ENCODE data around the gene IFNGR2. TPM values are rescaled to one million over a fixed set of nuclear protein-coding genes. Genes with fewer than 3 reads are reported as not detected.
"Not testable (repeated sequence)": the region's sequence is repeated elsewhere in the genome, so short reads cannot be mapped to it uniquely, and the experiment has no call there.

The IFNGR2 gene
- total and polyA plus RNA-seq, 8 donors = 67.9 to 116 (median 73.8) TPM

- H3K27ac ChIP-seq = no peak overlapping the region
- TF ChIP-seq, protein P1, sequence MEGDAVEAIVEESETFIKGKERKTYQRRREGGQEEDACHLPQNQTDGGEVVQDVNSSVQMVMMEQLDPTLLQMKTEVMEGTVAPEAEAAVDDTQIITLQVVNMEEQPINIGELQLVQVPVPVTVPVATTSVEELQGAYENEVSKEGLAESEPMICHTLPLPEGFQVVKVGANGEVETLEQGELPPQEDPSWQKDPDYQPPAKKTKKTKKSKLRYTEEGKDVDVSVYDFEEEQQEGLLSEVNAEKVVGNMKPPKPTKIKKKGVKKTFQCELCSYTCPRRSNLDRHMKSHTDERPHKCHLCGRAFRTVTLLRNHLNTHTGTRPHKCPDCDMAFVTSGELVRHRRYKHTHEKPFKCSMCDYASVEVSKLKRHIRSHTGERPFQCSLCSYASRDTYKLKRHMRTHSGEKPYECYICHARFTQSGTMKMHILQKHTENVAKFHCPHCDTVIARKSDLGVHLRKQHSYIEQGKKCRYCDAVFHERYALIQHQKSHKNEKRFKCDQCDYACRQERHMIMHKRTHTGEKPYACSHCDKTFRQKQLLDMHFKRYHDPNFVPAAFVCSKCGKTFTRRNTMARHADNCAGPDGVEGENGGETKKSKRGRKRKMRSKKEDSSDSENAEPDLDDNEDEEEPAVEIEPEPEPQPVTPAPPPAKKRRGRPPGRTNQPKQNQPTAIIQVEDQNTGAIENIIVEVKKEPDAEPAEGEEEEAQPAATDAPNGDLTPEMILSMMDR (IDR thresholded peaks at IDR 0.05) = no peak
- no peaks in the 10 kb centered on the region for H3K9me3 ChIP-seq
- no peaks in the 10 kb centered on the region for H3K27me3 ChIP-seq
- DNase-seq (no peak), ATAC-seq (peak; percentile 82)
- intact Hi-C loops (cut with DNase I) = no loop called here
- H3K36me3 ChIP-seq = peaks cover 0 to 61% of the 10 kb centered on the region in 2 donors
- no peaks in the 10 kb centered on the region for H3K4me1 ChIP-seq
- no peak overlapping the region for H3K4me3 ChIP-seq
These were observed 48.4 kb downstream of the IFNGR2 start for GRCh38 chr21:33451634-33452071.

DNA sequence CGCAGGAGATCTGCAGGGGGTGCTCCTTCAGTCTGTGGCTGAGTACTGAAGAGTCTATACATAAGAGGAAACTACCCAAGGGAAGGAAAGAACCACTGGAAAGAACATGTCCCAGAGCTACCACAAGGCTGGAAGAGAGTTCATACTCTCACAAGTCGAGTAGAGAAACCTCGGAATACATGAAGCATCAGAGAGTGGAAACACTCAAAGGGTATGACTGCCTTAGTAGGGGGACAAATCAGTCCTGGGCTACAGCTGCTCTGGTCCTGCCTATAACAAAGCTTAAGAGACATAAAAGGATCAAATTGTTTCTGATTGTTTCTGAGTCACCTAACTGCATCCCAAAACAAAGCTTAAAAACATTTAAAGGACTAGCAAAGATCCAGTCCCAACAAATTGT is 49.1 kb downstream of the IFNGR2 start:
- Histone ChIP-seq H3K4me1 (no peaks in the 10 kb centered on the region), H3K36me3 (peaks cover 0 to 64% of the 10 kb centered on the region in 2 donors), H3K4me3 (no peak overlapping the region), H3K27ac (no peak overlapping the region), H3K9me3 (no peaks in the 10 kb centered on the region), H3K27me3 (no peaks in the 10 kb centered on the region)
- DNase-seq (no peak), ATAC-seq (peak; percentile 13)
- intact Hi-C loops (cut with DNase I) = no loop called here
- TF ChIP-seq, protein P1 (IDR thresholded peaks at IDR 0.05) = no peak

GRCh38 chr21:33455686-33456446 is 52.7 kb downstream of the IFNGR2 start:
- H3K27me3 ChIP-seq = no peaks in the 10 kb centered on the region
- intact Hi-C loops (cut with DNase I) = no loop called here
- no peak for DNase-seq
- H3K4me1 ChIP-seq = no peaks in the 10 kb centered on the region
- H3K36me3 ChIP-seq = peaks cover 0 to 76% of the 10 kb centered on the region in 2 donors
- no peaks in the 10 kb centered on the region for H3K9me3 ChIP-seq
- no peak overlapping the region for H3K4me3 ChIP-seq
- H3K27ac ChIP-seq = no peak overlapping the region
- no peak for ATAC-seq
- TF ChIP-seq, protein P1 (IDR thresholded peaks at IDR 0.05) = no peak

- ATAC-seq (no peak), DNase-seq (no peak)
- Histone ChIP-seq H3K9me3 (no peaks in the 10 kb centered on the region), H3K36me3 (peaks cover 0 to 78% of the 10 kb centered on the region in 2 donors), H3K4me3 (no peak overlapping the region), H3K4me1 (no peaks in the 10 kb centered on the region), H3K27ac (no peak overlapping the region), H3K27me3 (no peaks in the 10 kb centered on the region)
- TF ChIP-seq, protein P1 (IDR thresholded peaks at IDR 0.05) = no peak
- intact Hi-C loops (cut with DNase I) = no loop called here
These were observed 55.6 kb downstream of the IFNGR2 start for GRCh38 chr21:33458861-33459260.

DNA sequence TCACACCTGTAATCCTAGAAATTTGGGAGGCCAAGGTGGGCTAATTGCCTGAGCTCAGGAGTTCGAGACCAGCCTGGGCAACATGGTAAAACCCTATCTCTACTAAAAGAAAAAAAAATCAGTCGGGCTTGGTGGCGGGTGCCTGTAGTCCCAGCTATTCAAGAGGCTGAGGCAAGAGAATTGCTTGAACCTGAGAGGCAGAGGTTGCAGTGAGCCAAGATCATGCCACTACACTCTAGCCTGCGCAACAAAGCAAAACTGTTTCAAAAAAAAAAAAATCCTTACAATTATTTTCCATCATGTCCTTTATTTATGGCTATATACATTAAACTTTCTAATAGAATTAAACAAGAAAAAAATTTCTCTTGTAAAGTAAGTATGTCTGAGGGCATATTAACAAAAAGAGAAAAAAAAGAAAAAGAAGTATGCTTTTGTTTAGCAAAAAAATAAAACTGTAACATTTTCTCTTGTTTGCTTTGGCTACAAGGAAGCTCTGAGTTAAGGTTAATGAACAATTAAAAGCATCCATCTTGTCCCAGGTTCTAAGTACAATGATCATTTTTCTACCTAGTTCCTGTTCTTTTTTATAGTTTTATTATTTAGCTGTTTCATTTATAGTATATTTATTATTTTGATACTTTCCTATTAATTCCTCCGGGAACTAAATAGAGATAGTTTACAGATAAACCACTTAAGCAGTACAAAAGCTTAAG is 58.5 kb downstream of the IFNGR2 start:
- ATAC-seq (no peak), DNase-seq (no peak)
- peaks cover 0 to 69% of the 10 kb centered on the region in 2 donors for H3K36me3 ChIP-seq
- intact Hi-C loops (cut with DNase I) = no loop called here
- no peak overlapping the region for H3K4me3 ChIP-seq
- no peak overlapping the region for H3K27ac ChIP-seq
- no peaks in the 10 kb centered on the region for H3K27me3 ChIP-seq
- H3K4me1 ChIP-seq = no peaks in the 10 kb centered on the region
- H3K9me3 ChIP-seq = no peaks in the 10 kb centered on the region
- TF ChIP-seq, protein P1 (IDR thresholded peaks at IDR 0.05) = no peak

- H3K4me3 ChIP-seq; H3K27ac ChIP-seq; DNase-seq; H3K4me1 ChIP-seq; H3K27me3 ChIP-seq; intact Hi-C loops (cut with DNase I); ATAC-seq; H3K9me3 ChIP-seq: not testable (repeated sequence)
- peaks cover 0 to 20% of the 10 kb centered on the region in 2 donors for H3K36me3 ChIP-seq
These were observed 66.0 kb downstream of the IFNGR2 start for GRCh38 chr21:33469183-33469582.

Data from left lung (tissue), 10 donors.